ENCODE results near the gene GLDC. TPM values are rescaled to one million over a fixed set of nuclear protein-coding genes. Genes with fewer than 3 reads are reported as not detected.
A peak's percentile ranks its signal among the peaks of the same experiment; 100 is the strongest.

The GLDC gene
- total RNA-seq, 1 experiment from 2014 or later, result 1.5 TPM

- peaks cover 13% of the 10 kb centered on the region for H3K79me2 ChIP-seq (ENCODE audit: low read depth)
- H3K36me3 ChIP-seq (ENCODE audit: low read depth), result 0 out of 2 replicates have a peak, but pooled peaks cover 4% of the 10 kb centered on the region
- peaks cover 25% of the 10 kb centered on the region for H3F3A ChIP-seq (ENCODE audit: insufficient read depth, low read depth)
- H3K4me3 ChIP-seq, result peak overlapping the region; percentile 84
- POLR2A ChIA-PET (ENCODE audit: unreplicated experiment), result interaction anchor here (0.6 to 1.0 kb wide), 2 partner anchors 18 to 58 kb away, joined by 8 to 14 read pairs; no protein-coding TSS in a partner anchor
- BruUV-seq (replicated peaks), result no TSS peak
- H3K27me3 ChIP-seq (ENCODE audit: insufficient read depth, low read depth), result no peaks in the 10 kb centered on the region
- no peak for TF ChIP-seq EZH2 (IDR thresholded peaks at IDR 0.05; ENCODE audit: low read depth)
- TF ChIP-seq CTCF (conservative IDR thresholded peaks at IDR 0.05), result no peak
- H3K9me3 ChIP-seq (ENCODE audit: insufficient read depth, low read depth), result no peaks in the 10 kb centered on the region
- intact Hi-C loops (cut with micrococcal nuclease; ENCODE audit: unreplicated experiment), result loop anchor here (1.0 to 5.0 kb wide), 3 partner anchors 21 to 95 kb away; partner anchors contain the start of gene KDM4C
- H2AFZ ChIP-seq, result peak overlapping the region; percentile 90
- no peaks in the 10 kb centered on the region for H4K20me1 ChIP-seq (ENCODE audit: insufficient read depth)
- no peak for DNase-seq
- CTCF ChIA-PET, result interaction anchor here (0.6 kb wide), 2 partner anchors 18 to 145 kb away, joined by 3 to 6 read pairs; no protein-coding TSS in a partner anchor
- peak overlapping the region; percentile 94 for H3K4me2 ChIP-seq
- H3K27ac ChIP-seq, result peak overlapping the region; percentile 99
- H3K4me1 ChIP-seq (replicated peaks; ENCODE audit: insufficient read depth), result peaks cover 9% of the 10 kb centered on the region
- H3K9me2 ChIP-seq (ENCODE audit: insufficient read depth), result no peaks in the 10 kb centered on the region
Observed at GRCh38 chr9:6681957-6682501, 36.5 kb upstream of the GLDC start.

- no peaks in the 10 kb centered on the region for H3K27me3 ChIP-seq (ENCODE audit: insufficient read depth, low read depth)
- H3K79me2 ChIP-seq (ENCODE audit: low read depth), result peaks cover 13% of the 10 kb centered on the region
- H3K9me2 ChIP-seq (ENCODE audit: insufficient read depth), result no peaks in the 10 kb centered on the region
- TF ChIP-seq CTCF (conservative IDR thresholded peaks at IDR 0.05), result no peak
- no peak for TF ChIP-seq EZH2 (IDR thresholded peaks at IDR 0.05; ENCODE audit: low read depth)
- peak overlapping the region; percentile 84 for H3K4me3 ChIP-seq
- ChIA-PET CTCF (interaction anchor here (0.6 kb wide), 2 partner anchors 18 to 145 kb away, joined by 3 to 6 read pairs; no protein-coding TSS in a partner anchor), POLR2A (ENCODE audit: unreplicated experiment) (interaction anchor here (0.6 to 1.0 kb wide), 2 partner anchors 17 to 92 kb away, joined by 6 to 8 read pairs; no protein-coding TSS in a partner anchor)
- H4K20me1 ChIP-seq (ENCODE audit: insufficient read depth), result no peaks in the 10 kb centered on the region
- peak overlapping the region; percentile 94 for H3K4me2 ChIP-seq
- peaks cover 9% of the 10 kb centered on the region for H3K4me1 ChIP-seq (replicated peaks; ENCODE audit: insufficient read depth)
- H3K9me3 ChIP-seq (ENCODE audit: insufficient read depth, low read depth), result no peaks in the 10 kb centered on the region
- H3F3A ChIP-seq (ENCODE audit: insufficient read depth, low read depth), result peaks cover 25% of the 10 kb centered on the region
- intact Hi-C loops (cut with micrococcal nuclease; ENCODE audit: unreplicated experiment), result loop anchor here (1.0 to 5.0 kb wide), 3 partner anchors 21 to 94 kb away; partner anchors contain the start of gene KDM4C
- H2AFZ ChIP-seq, result peak overlapping the region; percentile 92
- H3K36me3 ChIP-seq (ENCODE audit: low read depth), result 0 out of 2 replicates have a peak, but pooled peaks cover 4% of the 10 kb centered on the region
- peak; percentile 92 to 93 for DNase-seq
- peak overlapping the region; percentile 99 for H3K27ac ChIP-seq
- TSS peak; percentile 67 for BruUV-seq (replicated peaks)
Observed at GRCh38 chr9:6681147-6681956, 35.8 kb upstream of the GLDC start.

- Histone ChIP-seq H3K4me3 (peak overlapping the region; percentile 84), H3K9me3 (ENCODE audit: insufficient read depth, low read depth) (no peaks in the 10 kb centered on the region), H3K9me2 (ENCODE audit: insufficient read depth) (no peaks in the 10 kb centered on the region), H3K79me2 (ENCODE audit: low read depth) (peaks cover 13% of the 10 kb centered on the region), H3K36me3 (ENCODE audit: low read depth) (0 out of 2 replicates have a peak, but pooled peaks cover 4% of the 10 kb centered on the region), H3K4me1 (replicated peaks; ENCODE audit: insufficient read depth) (peaks cover 9% of the 10 kb centered on the region), H3K27ac (peak overlapping the region; percentile 99), H2AFZ (peak overlapping the region; percentile 92), H3K27me3 (ENCODE audit: insufficient read depth, low read depth) (no peaks in the 10 kb centered on the region), H3F3A (ENCODE audit: insufficient read depth, low read depth) (peaks cover 25% of the 10 kb centered on the region), H3K4me2 (peak overlapping the region; percentile 94), H4K20me1 (ENCODE audit: insufficient read depth) (no peaks in the 10 kb centered on the region)
- no TSS peak for BruUV-seq (replicated peaks)
- CTCF ChIA-PET, result no interaction called here
- intact Hi-C loops (cut with micrococcal nuclease; ENCODE audit: unreplicated experiment), result loop anchor here (1.0 to 5.0 kb wide), 3 partner anchors 22 to 93 kb away; partner anchors contain the start of gene KDM4C
- no peak for DNase-seq
- TF ChIP-seq EZH2 (IDR thresholded peaks at IDR 0.05; ENCODE audit: low read depth), result no peak
- POLR2A ChIA-PET (ENCODE audit: unreplicated experiment), result interaction anchor here (0.5 kb wide), 1 partner anchor 59 kb away, joined by 3 read pairs; no protein-coding TSS in a partner anchor
Observed at GRCh38 chr9:6680797-6681146, 35.2 kb upstream of the GLDC start.
